ENCODE results near the gene UBAC1.
"Not testable (repeated sequence)": the region's sequence is repeated elsewhere in the genome, so short reads cannot be mapped to it uniquely, and the experiment has no call there.

The UBAC1 gene

DNA sequence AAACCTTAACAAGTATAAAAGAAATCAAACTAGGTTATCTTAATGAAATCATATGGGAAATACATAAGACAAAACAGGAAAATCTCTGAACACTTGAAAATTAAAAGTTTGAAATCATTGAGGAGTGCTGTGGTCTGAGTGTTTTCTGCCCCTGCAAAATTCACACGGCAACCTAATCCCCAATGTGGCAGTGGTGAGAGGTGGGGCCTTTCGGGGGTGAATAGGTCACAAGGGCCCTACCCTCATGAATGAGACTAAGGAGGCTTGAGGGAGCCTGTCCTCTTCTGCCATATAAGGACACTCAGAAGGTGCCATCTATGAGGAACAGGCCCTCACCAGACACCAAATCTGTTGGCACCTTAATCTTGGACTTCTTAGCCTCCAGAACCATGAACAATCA, 64.5 kb downstream of the UBAC1 start:
- DNase-seq (ENCODE audit: extremely low read depth, insufficient read length) = no peak

DNA sequence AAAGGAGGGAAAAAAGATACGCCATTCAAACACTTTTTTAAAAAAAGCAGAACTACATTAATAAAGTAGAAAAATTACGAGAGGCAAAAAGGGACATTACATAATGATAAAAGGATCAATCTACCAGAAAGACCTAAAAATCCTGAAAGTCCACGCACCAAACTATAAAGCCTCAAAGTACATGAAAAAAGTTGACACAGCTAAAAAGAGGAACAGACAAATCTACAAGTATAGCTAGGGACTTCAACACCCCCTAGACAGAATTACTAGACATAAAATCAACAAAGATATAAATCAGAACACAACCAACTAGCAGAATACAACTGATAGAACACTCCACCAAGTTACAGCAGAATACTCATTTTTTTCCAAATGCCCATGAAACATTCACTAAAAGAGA, 65.0 kb downstream of the UBAC1 start:
- H3K4me3 ChIP-seq (replicated peaks; ENCODE audit: low read depth, low read length) = no peak overlapping the region
- H3K27me3 ChIP-seq (replicated peaks; ENCODE audit: control insufficient read depth, insufficient read depth, low read length) = no peaks in the 10 kb centered on the region
- TF ChIP-seq, protein P1, sequence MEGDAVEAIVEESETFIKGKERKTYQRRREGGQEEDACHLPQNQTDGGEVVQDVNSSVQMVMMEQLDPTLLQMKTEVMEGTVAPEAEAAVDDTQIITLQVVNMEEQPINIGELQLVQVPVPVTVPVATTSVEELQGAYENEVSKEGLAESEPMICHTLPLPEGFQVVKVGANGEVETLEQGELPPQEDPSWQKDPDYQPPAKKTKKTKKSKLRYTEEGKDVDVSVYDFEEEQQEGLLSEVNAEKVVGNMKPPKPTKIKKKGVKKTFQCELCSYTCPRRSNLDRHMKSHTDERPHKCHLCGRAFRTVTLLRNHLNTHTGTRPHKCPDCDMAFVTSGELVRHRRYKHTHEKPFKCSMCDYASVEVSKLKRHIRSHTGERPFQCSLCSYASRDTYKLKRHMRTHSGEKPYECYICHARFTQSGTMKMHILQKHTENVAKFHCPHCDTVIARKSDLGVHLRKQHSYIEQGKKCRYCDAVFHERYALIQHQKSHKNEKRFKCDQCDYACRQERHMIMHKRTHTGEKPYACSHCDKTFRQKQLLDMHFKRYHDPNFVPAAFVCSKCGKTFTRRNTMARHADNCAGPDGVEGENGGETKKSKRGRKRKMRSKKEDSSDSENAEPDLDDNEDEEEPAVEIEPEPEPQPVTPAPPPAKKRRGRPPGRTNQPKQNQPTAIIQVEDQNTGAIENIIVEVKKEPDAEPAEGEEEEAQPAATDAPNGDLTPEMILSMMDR (IDR thresholded peaks at IDR 0.05; ENCODE audit: insufficient read depth, low read length, poor library complexity, severe bottlenecking) = no peak
- DNase-seq (ENCODE audit: extremely low read depth, insufficient read length) = no peak
- no peaks in the 10 kb centered on the region for H3K36me3 ChIP-seq (ENCODE audit: control insufficient read depth, insufficient read depth, low read length)

More for the DNA sequence above, 64.5 kb downstream of the UBAC1 start:
- no peak overlapping the region for H3K4me3 ChIP-seq (replicated peaks; ENCODE audit: low read depth, low read length)
- no peaks in the 10 kb centered on the region for H3K36me3 ChIP-seq (ENCODE audit: control insufficient read depth, insufficient read depth, low read length)
- TF ChIP-seq, protein P1 (IDR thresholded peaks at IDR 0.05; ENCODE audit: insufficient read depth, low read length, poor library complexity, severe bottlenecking) = no peak
- no peaks in the 10 kb centered on the region for H3K27me3 ChIP-seq (replicated peaks; ENCODE audit: control insufficient read depth, insufficient read depth, low read length)

DNA sequence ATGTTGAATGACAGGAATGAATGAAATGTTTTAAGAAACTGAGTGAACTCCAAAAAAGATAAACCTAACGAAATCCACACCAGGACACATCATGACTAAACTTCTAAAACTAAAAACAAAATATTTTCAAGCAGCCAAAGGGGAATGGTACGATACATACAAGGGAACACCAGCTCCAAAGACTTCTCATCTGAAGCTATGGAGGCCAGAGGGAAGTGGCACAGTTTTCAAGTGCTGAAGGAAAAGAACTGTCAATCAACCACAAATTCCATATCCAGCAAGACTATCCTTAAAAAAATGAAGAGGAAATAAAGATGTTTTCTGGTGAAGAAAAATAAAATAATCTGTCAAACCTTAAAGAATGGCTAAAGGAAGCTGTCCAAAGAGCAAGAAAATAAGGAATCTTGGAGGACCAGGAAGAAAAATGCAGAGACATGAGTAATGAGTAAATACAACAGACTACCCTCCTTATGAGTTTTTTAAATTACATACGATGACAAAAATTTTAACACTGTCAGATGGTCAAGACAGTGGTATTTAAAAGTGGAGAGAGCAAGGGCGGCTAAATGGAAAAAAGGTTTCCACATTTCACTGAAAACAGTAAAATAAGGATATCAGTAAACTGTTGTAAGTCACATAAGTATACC, 65.8 kb downstream of the UBAC1 start:
- TF ChIP-seq, protein P1 (IDR thresholded peaks at IDR 0.05; ENCODE audit: insufficient read depth, low read length, poor library complexity, severe bottlenecking) = no peak
- no peak overlapping the region for H3K4me3 ChIP-seq (replicated peaks; ENCODE audit: low read depth, low read length)
- no peaks in the 10 kb centered on the region for H3K36me3 ChIP-seq (ENCODE audit: control insufficient read depth, insufficient read depth, low read length)

DNA sequence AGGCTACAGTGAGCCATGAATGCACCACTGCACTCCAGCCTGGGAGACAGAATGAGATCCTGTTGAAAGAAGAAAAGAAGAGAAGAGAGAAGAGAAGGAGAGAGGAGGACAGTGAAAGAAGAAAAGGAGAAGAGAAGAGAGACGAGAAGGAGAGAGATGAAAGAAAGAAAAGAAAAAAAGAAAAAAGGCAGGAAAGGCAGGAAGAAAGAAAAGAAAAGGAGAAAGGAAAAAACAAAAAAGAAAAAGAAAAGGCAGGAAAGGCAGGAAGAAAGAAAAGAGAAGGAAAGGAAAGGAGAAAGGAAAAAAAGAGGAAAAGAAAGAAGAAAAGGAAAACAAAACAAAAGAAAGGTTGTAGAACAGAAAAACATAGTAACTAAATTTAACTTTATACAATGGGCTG, 68.1 kb downstream of the UBAC1 start:
- TF ChIP-seq, protein P1 (IDR thresholded peaks at IDR 0.05; ENCODE audit: insufficient read depth, low read length, poor library complexity, severe bottlenecking) = no peak
- Histone ChIP-seq H3K36me3 (ENCODE audit: control insufficient read depth, insufficient read depth, low read length) (no peaks in the 10 kb centered on the region; the same call in 1 of the 2 replicates), H3K4me3 (replicated peaks; ENCODE audit: low read depth, low read length) (no peak overlapping the region), H3K27me3 (replicated peaks; ENCODE audit: control insufficient read depth, insufficient read depth, low read length) (no peaks in the 10 kb centered on the region)
- DNase-seq (ENCODE audit: extremely low read depth, insufficient read length) = no peak

More for the DNA sequence above, 65.8 kb downstream of the UBAC1 start:
- no peaks in the 10 kb centered on the region for H3K27me3 ChIP-seq (replicated peaks; ENCODE audit: control insufficient read depth, insufficient read depth, low read length)
- DNase-seq (ENCODE audit: extremely low read depth, insufficient read length) = no peak

DNA sequence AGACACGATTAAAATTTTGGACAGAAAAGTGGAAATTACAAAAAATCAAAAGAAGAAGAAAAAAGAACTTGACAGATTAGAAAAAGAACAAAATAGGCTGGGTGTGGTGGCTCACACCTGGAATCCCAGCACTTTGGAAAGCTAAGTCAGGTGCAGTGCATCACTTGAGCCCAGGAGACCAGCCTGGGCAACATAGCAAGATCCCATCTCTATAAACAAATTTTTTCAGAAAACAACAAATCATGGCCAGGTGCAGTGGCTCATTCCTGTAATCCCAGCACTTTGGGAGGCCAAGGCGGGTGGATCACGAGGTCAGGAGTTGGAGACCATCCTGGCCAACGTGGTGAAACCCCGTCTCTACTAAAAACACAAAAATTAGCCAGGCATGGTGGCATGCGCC, 68.8 kb downstream of the UBAC1 start:
- not testable (repeated sequence) for H3K36me3 ChIP-seq (ENCODE audit: control insufficient read depth, insufficient read depth, low read length); H3K4me3 ChIP-seq (replicated peaks; ENCODE audit: low read depth, low read length); DNase-seq (ENCODE audit: extremely low read depth, insufficient read length); H3K27me3 ChIP-seq (replicated peaks; ENCODE audit: control insufficient read depth, insufficient read depth, low read length)

DNA sequence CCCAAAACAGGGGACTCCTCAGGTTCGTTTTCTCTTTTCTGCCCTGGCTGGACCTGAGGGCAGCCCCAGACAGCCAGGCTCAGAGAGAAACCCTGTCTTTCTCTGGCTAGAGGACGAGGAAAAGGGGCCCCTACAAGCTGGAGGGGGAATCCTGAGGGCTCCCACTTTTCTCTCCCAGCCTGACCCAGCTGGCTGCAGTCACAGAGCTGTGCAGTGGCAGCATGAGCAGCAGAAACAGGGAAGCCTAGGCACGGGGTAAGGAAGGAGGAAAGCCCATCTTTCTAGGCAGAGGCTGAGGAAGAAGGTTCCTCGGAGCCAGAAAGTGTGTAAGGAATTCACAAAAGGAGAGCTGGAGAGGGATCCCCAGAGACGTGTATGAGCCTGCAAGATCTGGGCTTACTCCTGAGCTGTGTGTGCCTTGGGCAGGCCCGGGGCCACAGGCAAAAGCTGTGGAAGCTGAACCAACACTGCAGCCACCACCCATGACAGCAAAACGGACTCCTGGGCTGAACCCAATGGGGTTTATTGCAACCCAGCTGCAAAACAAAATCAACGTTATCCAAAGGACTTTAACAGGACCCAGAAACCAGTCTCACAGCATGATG, 70.0 kb downstream of the UBAC1 start:
- Histone ChIP-seq H3K4me3 (replicated peaks; ENCODE audit: low read depth, low read length) (no peak overlapping the region), H3K27me3 (replicated peaks; ENCODE audit: control insufficient read depth, insufficient read depth, low read length) (no peaks in the 10 kb centered on the region), H3K36me3 (ENCODE audit: control insufficient read depth, insufficient read depth, low read length) (no peaks in the 10 kb centered on the region; the same call in 1 of the 2 replicates)
- DNase-seq (ENCODE audit: extremely low read depth, insufficient read length) = no peak
- TF ChIP-seq, protein P1 (IDR thresholded peaks at IDR 0.05; ENCODE audit: insufficient read depth, low read length, poor library complexity, severe bottlenecking) = no peak

Measured in GM06990 (cell line).